ENCODE data around the gene DNAH12.
"Not testable (repeated sequence)": the region's sequence is repeated elsewhere in the genome, so short reads cannot be mapped to it uniquely, and the experiment has no call there.

The DNAH12 gene

DNA sequence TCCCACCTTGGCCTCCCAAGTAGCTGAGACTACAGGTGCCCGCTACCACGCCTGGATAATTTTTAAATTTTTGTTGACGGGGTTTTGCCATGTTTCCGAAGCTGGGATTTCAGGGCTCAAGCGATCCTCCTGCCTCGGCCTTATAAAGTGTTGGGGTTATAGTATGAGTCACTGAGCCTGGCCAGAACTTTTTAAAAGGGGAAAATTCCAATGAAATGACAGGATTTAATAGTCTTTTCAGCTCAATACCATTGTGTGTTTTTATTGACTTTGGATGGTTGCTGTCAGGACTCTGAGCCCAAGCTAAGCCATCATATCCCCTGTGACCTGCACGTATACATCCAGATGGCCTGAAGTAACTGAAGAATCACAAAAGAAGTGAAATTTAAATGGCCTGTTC lies 240.6 kb downstream of the DNAH12 start:
- DNase-seq: not testable (repeated sequence)

DNA sequence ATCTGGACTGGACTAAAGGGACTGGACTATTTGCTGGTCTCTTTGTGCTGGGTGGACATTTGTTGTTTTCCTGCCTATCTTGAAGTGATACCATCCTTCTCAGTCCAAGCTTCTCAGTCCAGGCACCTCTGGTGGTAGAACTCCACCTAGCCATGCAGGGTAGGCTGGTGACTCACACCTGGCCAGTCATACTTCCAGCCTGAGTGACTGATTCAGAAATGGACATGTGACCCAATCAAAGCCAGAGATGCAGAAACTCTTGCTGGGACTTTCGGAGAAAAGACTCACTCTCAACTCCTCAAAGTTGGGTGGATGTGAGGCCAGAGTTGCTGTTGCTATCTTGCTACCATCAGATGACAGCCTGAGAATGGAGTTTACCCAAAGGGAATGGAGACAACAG lies 246.1 kb downstream of the DNAH12 start:
- no peak for DNase-seq

DNA sequence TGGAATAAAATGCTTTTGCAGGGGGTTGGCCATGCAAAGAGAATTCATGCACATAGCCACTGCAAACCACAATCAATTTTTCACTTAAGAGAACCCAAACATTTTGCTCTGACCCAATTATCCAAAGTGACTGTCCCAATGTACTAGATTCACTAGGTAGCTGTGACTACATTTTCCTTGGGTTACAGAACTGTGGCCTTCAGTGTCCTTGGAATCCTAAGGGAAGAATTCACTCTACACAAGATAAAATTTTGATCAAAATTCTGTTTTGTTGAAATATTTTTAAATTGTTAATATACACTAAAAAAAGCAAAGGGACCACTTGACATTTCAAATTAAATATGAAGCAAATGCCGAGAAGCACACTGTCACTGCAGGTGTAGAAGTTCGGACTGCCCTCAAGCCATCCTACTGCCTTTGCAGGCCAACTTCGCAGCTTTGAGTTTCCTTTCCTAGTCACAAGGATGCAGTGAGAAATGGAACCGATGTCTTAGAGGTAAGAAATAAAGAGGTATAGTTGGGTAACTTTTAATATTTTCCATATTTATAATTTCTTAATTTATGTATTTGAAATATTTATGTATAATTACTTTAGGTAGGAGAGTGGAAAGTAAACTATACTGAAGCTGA lies 251.1 kb downstream of the DNAH12 start:
- no peak for DNase-seq

DNA sequence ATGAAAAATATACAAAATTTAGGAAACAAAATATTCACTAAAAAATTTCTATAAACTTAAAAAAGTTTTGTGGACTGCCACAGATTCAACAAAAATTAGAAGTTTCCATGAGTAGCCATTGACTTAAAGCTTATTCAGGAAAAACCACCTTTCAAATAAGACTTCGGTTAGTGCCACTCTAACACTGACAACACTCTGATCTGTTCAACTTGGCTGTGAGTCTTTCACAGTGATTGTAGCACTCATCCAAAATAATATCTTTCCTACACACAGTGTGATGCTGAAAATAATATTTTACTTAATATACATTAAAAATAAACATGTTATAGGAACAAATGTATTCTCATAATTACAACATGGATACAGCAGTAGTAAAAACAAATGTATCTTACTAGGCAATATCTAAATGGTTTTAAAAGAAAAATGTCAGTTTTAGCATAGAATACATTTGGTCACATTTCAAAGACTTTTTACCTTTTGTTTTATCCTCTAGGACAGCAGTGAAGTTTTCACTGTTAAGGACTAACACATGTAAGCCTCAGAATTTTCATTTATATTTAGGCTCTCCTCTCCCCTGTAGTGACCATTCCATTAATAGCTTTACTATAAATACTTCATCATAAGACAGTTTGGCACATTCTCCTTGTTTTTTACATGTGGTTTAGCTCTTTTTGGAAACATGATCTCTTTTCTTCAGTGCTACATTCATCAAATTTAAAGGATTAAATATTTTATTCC lies 251.8 kb downstream of the DNAH12 start, which contains the start of gene ASB14:
Gene ASB14, minus strand, starts transcription at position 527 of the 738 bp plus-strand sequence. CDS start 652 bp downstream, outside the sequence.
- no peak for DNase-seq

GRCh38 chr3:57288403-57288802 lies 255.7 kb downstream of the DNAH12 start:
- no peak for DNase-seq

DNA sequence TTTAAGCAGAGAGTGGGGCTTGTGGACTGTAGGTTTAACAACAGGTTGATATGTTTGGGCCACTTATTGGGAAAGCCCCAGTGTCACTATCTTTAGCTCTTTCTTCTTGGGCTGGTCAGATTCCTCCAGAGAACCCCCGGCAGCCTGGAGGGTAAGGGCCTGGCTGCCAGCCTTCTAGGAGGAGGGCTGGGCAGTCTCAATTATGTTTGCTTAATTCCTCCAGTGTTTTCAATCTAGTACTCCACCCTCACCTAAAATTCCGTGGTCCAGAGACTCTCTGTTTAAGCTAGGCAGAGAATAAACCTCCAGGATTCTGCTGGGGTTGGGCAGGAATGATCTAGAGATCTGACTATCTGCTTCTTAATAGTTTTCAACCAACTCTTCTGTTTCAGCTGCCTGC lies 256.9 kb downstream of the DNAH12 start:
- no peak for DNase-seq

DNA sequence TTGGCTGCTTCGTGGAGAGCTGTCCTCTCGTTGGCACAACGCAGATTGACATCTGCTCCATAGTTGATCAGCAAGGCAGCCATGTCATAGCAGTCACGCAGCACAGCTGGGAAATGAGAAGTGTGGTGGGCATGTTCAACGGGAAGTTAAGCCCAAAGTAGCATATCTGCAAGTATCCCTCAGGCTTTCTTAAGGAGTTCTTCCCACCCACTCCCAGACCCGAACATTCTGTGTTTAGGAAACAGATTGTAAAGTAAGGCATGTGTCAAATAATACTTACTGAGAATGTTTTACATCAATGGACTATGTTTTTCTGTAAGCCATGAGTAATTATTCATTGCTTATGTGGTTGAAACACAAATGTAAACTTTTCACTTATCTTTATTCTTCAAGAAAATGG lies 260.8 kb downstream of the DNAH12 start:
- DNase-seq: no peak

DNA sequence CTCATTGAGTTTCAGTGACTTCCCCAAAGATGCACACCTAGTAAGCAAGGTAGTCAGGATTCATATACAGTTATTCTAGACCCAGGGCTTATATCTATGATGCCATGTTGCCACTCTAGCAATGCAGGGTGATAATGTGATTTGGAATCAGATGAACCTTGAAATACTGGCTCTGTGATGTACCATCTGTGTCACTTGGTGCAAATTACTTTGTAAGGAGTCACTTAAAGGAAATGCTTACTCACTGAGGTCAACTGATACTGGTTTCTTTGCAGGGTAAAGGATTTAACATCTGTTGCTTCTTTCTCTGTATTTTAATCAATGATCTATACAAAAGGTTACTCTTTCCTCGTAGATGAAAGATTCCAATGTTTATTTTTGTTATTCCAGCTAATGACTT lies 262.4 kb downstream of the DNAH12 start:
- no peak for DNase-seq

DNA sequence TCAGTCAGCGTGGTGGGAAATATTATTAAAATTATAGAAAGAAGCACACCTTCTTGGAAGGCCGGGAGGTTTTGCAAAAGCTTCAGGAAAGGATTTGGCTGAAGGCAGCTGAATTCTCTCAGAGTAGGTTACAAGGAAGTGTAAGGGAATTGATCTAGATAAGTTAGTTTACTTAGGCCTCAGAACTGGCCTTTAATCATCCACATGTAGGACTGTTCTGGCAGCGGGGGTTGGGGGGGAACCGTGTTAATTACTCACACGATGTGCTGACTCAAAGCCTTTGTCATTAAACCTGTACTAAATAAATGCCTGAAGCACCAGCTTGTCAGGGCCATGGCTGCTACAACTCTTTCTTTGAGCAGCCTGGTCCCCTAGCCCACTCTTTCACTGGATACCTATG lies 264.5 kb downstream of the DNAH12 start:
- no peak for DNase-seq

GRCh38 chr3:57278237-57278636 lies 265.9 kb downstream of the DNAH12 start:
- no peak for DNase-seq

- DNase-seq: no peak
These were observed 268.8 kb downstream of the DNAH12 start for GRCh38 chr3:57275393-57275792.

DNA sequence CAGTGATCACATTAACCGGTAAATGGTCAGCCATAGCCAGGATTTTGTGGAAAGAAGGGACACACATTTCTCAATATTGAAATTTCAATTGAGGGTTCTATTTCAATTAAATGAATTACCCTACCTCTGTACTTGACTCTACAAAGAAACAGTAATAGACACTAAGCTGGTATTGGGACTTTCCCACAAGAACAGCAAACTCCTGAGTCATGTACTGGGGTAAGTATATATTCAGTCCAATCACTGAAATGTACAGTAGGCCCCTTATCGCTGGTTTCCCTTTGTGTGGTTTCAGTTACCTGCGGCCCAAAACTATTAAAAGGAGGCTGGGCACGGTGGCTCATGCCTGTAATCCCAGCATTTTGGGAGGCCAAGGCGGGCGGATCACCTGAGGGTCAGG lies 269.3 kb downstream of the DNAH12 start:
- DNase-seq: no peak

DNA sequence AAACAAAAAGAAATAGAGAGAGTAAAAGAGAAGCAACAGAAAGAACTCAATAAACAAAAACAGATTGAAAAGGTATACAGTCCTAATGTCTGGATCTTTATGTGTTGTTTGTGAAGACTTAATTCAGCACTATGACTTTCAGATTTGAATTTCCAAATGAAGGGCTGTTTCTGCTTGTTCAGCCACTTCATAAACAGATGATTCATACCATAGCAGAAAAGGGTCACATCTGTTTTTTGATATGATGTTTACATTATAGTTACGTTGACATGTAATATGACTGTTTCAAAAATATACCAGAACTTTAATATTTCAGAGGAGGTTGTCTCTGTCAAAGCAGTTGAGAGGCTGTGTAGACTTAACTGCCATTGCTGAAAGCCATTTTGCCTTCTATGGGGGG lies 275.7 kb downstream of the DNAH12 start:
- no peak for DNase-seq

- no peak for DNase-seq
These were observed 282.2 kb downstream of the DNAH12 start for GRCh38 chr3:57261929-57262328.

DNA sequence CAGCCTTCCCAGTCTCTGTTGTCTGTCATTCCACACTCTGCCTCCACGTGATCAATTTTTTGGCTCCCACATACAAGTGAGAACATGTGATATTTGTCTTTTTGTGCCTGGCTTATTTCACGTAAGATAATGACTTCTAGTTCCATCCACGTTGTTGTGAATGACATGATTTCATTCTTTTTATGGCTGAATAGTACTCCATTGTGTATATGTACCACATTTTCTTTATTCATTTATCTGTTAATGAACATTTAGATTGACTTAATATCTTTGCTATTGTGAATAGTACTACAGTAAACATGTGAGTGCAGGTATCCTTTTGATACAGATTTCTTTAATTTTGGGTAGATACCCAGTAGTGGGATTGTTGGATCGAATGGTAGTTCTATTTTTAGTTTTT lies 283.0 kb downstream of the DNAH12 start:
- DNase-seq: no peak

DNA sequence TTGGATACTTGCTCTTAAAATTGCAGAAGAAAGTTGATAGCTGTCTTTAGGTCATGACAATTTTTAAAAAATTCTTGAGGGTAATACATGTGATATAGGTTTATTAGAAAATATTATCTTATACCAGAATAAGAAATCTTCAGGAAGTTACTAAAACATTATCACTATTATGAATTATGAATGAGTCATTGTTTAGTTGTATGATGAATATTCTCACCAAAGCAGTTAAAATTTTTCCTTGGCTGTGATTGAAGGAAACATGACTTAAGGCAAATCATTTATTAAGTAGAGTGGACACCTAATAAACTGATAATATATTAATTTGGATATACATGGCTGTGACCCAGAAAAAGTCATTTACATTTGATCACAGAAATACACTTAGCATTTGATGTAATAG lies 286.5 kb downstream of the DNAH12 start:
- no peak for DNase-seq

DNA sequence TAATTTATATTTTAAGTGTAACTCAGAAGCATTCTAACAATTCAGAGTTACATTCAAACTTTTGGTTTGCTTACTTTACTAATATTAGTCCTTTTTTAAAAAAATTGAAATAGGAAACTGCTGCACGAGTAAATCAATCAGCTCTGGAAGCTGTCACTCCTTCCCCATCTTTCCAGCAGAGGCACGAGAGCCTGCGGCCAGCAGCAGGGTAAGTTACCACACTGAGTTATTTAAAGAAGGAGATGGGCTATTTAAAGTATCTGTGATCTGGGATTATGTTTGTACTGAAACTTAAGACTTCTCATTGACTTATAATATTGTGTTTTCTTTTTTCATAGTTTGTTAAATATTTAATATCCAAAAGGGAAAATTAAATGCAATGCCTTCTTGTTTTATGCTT lies 287.3 kb downstream of the DNAH12 start:
- no peak for DNase-seq

DNA sequence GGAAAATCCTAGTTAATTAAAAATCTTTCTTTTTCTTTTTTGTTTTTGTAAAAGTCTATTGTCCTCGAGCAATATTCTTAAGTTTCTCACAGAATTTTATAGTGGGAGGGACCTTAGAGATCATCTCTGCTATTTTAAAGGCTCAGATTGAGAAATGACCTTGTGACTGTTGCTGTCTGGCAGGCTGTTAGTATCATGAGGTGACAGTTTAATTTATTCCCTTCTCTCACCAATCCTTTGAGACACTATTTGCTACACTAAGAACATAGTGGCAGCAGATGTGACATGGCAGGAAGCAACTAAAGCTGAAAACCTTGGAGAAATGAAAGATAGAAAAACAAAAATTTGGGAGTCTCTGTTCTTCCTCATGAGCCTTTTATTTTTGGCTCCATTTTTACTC lies 291.7 kb downstream of the DNAH12 start:
- no peak for DNase-seq

DNA sequence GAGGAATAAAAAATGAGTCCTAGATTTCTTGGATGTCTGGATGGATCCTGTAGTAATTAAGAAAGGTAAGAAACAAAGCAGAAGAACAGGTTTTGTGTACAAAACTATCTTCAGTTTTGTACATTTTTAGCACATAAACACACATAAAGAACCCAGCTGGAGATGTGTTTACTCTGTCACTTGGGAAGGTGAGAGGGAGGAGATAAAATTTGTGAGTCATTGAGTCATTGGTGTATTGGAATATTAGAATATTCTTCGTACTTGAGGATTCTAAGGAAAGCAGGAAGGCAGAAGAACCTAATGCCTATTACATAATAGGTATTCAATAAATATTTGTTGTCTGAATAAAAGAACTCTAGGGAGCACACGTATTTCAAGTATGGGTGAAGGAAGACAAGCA lies 299.2 kb downstream of the DNAH12 start:
- no peak for DNase-seq
